H9 (cell line): Measurements from ENCODE around the gene PGLYRP4. TPM values are rescaled to one million over a fixed set of nuclear protein-coding genes. Genes with fewer than 3 reads are reported as not detected.

Experiments
- DNase-seq: peaks from one replicate; pipeline ENCODE4 v3.0.0-alpha.2; 2017
- H2AFZ ChIP-seq: one replicate; pipeline ENCODE4 v1.6.1; 2013; ENCODE audit warnings: mild to moderate bottlenecking, low read length, control low read depth, moderate library complexity
- H2AK5ac ChIP-seq: 2 replicates; pipeline ENCODE4 v1.6.1; 2013; ENCODE audit warnings: low read length, control low read depth, mixed read lengths; ENCODE audit not compliant: insufficient read length
- H2BK120ac ChIP-seq: one replicate; pipeline ENCODE4 v1.6.1; 2013; ENCODE audit warnings: low read depth, mild to moderate bottlenecking, low read length, control low read depth, inconsistent platforms; ENCODE audit not compliant: poor library complexity, severe bottlenecking
- H2BK12ac ChIP-seq: 2 replicates; pipeline ENCODE4 v1.6.1; 2013; ENCODE audit warnings: low read length, control low read depth, mixed read lengths, low read depth; ENCODE audit not compliant: insufficient read length
- H2BK15ac ChIP-seq: 2 replicates; pipeline ENCODE4 v1.6.1; 2013; ENCODE audit warnings: low read depth, low read length, control low read depth
- H2BK20ac ChIP-seq: one replicate; pipeline ENCODE4 v1.6.1; 2013; ENCODE audit warnings: low read depth, mild to moderate bottlenecking, low read length, control low read depth, inconsistent platforms; ENCODE audit not compliant: poor library complexity, severe bottlenecking
- H2BK5ac ChIP-seq: 2 replicates; pipeline ENCODE4 v1.6.1; 2013; ENCODE audit warnings: low read length, control low read depth, mixed read lengths; ENCODE audit not compliant: insufficient read length
- H3K14ac ChIP-seq: 2 replicates; pipeline ENCODE4 v1.6.1; 2013; ENCODE audit warnings: low read length, control low read depth; ENCODE audit not compliant: insufficient read depth
- H3K18ac ChIP-seq: 2 replicates; pipeline ENCODE4 v1.6.1; 2013; ENCODE audit warnings: low read depth, mild to moderate bottlenecking, mixed read lengths, low read length, control low read depth; ENCODE audit not compliant: insufficient read length
- H3K23ac ChIP-seq: 2 replicates; pipeline ENCODE4 v1.6.1; 2013; ENCODE audit warnings: low read length, control low read depth, mixed read lengths, low read depth; ENCODE audit not compliant: insufficient read length
- H3K23me2 ChIP-seq: 2 replicates; pipeline ENCODE4 v1.6.1; 2013; ENCODE audit warnings: low read depth, mild to moderate bottlenecking, mixed read lengths, low read length, control low read depth; ENCODE audit not compliant: insufficient read length, poor library complexity, severe bottlenecking
- H3K27ac ChIP-seq: 2 replicates; pipeline ENCODE4 v1.5.1; 2013; ENCODE audit warnings: low read length, control low read depth, mixed read lengths, low read depth; ENCODE audit not compliant: insufficient read length
- H3K27me3 ChIP-seq: 2 replicates; pipeline ENCODE4 v1.6.1; 2013; ENCODE audit warnings: low read length, control low read depth, inconsistent platforms; ENCODE audit not compliant: insufficient read depth
- H3K4ac ChIP-seq: 2 replicates; pipeline ENCODE4 v1.6.1; 2013; ENCODE audit warnings: low read depth, mild to moderate bottlenecking, control low read depth, inconsistent platforms, low read length, moderate library complexity
- H3K4me1 ChIP-seq: 2 replicates; pipeline ENCODE4 v1.6.1; 2013; ENCODE audit warnings: low read length, control low read depth, inconsistent platforms; ENCODE audit not compliant: insufficient read depth
- H3K4me2 ChIP-seq: 2 replicates; pipeline ENCODE4 v1.6.1; 2013; ENCODE audit warnings: low read length, control low read depth, mixed read lengths; ENCODE audit not compliant: insufficient read length, insufficient read depth
- H3K56ac ChIP-seq: 2 replicates; pipeline ENCODE4 v1.6.1; 2013; ENCODE audit warnings: low read depth, mild to moderate bottlenecking, mixed read lengths, low read length, control low read depth; ENCODE audit not compliant: insufficient read length
- H3K79me1 ChIP-seq: 2 replicates; pipeline ENCODE4 v1.6.1; 2013; ENCODE audit warnings: low read depth, mild to moderate bottlenecking, moderate library complexity, low read length, control low read depth, inconsistent platforms; ENCODE audit not compliant: insufficient read depth, poor library complexity, severe bottlenecking
- H3K79me2 ChIP-seq: 2 replicates; pipeline ENCODE4 v1.6.1; 2013; ENCODE audit warnings: low read length, control low read depth, inconsistent platforms; ENCODE audit not compliant: insufficient read depth
- H3K9ac ChIP-seq: 2 replicates; pipeline ENCODE4 v1.6.1; 2013; ENCODE audit warnings: low read length, control low read depth, mixed read lengths; ENCODE audit not compliant: insufficient read length; ENCODE audit errors: extremely low read depth
- H3K9me3 ChIP-seq: one replicate; pipeline ENCODE4 v1.6.1; 2013; ENCODE audit warnings: low read depth, low read length, inconsistent platforms; ENCODE audit not compliant: control insufficient read depth
- H3T11ph ChIP-seq: one replicate; pipeline ENCODE4 v1.6.1; 2013; ENCODE audit warnings: mild to moderate bottlenecking, low read length, control low read depth, inconsistent platforms
- H4K20me1 ChIP-seq: one replicate; pipeline ENCODE4 v1.6.1; 2013; ENCODE audit not compliant: control insufficient read depth, insufficient read length, insufficient read depth
- H4K5ac ChIP-seq: 2 replicates; pipeline ENCODE4 v1.6.1; 2013; ENCODE audit warnings: low read depth, mild to moderate bottlenecking, mixed read lengths, low read length, control low read depth; ENCODE audit not compliant: insufficient read length
- H4K8ac ChIP-seq: replicated peaks from 2 replicates; pipeline ENCODE4 v1.6.1; 2013; ENCODE audit warnings: low read length, control low read depth, mixed read lengths, low read depth; ENCODE audit not compliant: insufficient read length
- H4K91ac ChIP-seq: 2 replicates; pipeline ENCODE4 v1.6.1; 2013; ENCODE audit warnings: low read depth, mild to moderate bottlenecking, moderate library complexity, mixed read lengths, low read length, control low read depth; ENCODE audit not compliant: insufficient read length
- H3K27ac Mint-ChIP-seq, 3 experiments: 2 replicates in 2 of 3; 3 replicates in 1 of 3; pipeline ENCODE4 v1.8.0; 2020 to 2021; ENCODE audit warnings: mixed read lengths in 3 of 3, mild to moderate bottlenecking in 1 of 3, moderate library complexity in 1 of 3
- H3K27me3 Mint-ChIP-seq: 2 replicates; pipeline ENCODE4 v1.8.0; 2021; ENCODE audit warnings: low read depth, mild to moderate bottlenecking, moderate library complexity, mixed read lengths
- H3K36me3 Mint-ChIP-seq, 3 experiments: 2 replicates in 2 of 3; 3 replicates in 1 of 3; pipeline ENCODE4 v1.8.0; 2020 to 2021; ENCODE audit warnings: low read depth in 3 of 3, mixed read lengths in 3 of 3; ENCODE audit not compliant: insufficient read depth in 1 of 3
- H3K4me1 Mint-ChIP-seq, 2 experiments: 2 replicates each; pipeline ENCODE4 v1.8.0; 2020; ENCODE audit warnings: mixed read lengths in 2 of 2
- H3K4me3 Mint-ChIP-seq, 2 experiments: 2 replicates in 1 of 2; 3 replicates in 1 of 2; pipeline ENCODE4 v1.8.0; 2020 to 2021; ENCODE audit warnings: mild to moderate bottlenecking in 2 of 2, mixed read lengths in 2 of 2, moderate library complexity in 1 of 2
- H3K9me3 Mint-ChIP-seq, 2 experiments: 2 replicates in 1 of 2; 3 replicates in 1 of 2; pipeline ENCODE4 v1.8.0; 2020; ENCODE audit warnings: mild to moderate bottlenecking in 2 of 2, mixed read lengths in 2 of 2, moderate library complexity in 1 of 2
- CTCF ChIP-seq: fragments of 200-600 bp; sonication (generic); conservative IDR thresholded peaks from 3 replicates; pipeline ENCODE4 v1.8.0; 2021; ENCODE audit warnings: antibody characterized with exemption, mild to moderate bottlenecking
- WGBS: extraction: QIAGEN DNeasy Blood & Tissue Kit; methylation state at CpG from one replicate; pipeline ENCODE4 v1.1.7; 2013; ENCODE audit warnings: missing lambda C conversion rate, low lambda C conversion rate, mixed read lengths; ENCODE audit not compliant: insufficient read length; ENCODE audit errors: extremely low coverage; 5-methylcytosine and 5-hydroxymethylcytosine counted together
- total RNA-seq: library from RNA; stranded (reverse); gene quantifications from 2 replicates; pipeline ENCODE4 v1.2.1, GENCODE V29; 2021

PGLYRP4 gene
- total RNA-seq, 1 experiment from 2014 or later: not detected

GRCh38 chr1:153293480-153293775 is 55.2 kb downstream of the PGLYRP4 start:
- no peak overlapping the region for H3K18ac ChIP-seq
- H2AK5ac ChIP-seq: no peak overlapping the region
- no peak overlapping the region for H3K4me3 Mint-ChIP-seq
- no peak overlapping the region for H2BK12ac ChIP-seq
- no peak for DNase-seq
- no peak overlapping the region for H3K27ac ChIP-seq
- H2BK20ac ChIP-seq: no peak overlapping the region
- peaks cover 0 to 6% of the 10 kb centered on the region in 2 experiments; a peak in 2 of 5 replicates for H3K9me3 Mint-ChIP-seq
- H3K23me2 ChIP-seq: peaks cover 3% of the 10 kb centered on the region
- no peak overlapping the region for H4K5ac ChIP-seq
- no peak overlapping the region for H3K23ac ChIP-seq
- H3T11ph ChIP-seq: no peak overlapping the region
- H2BK15ac ChIP-seq: no peak overlapping the region; the same call in 1 of the 2 replicates
- no peak overlapping the region for H3K27ac Mint-ChIP-seq
- H2BK5ac ChIP-seq: no peak overlapping the region
- no peaks in the 10 kb centered on the region for H4K20me1 ChIP-seq
- no peaks in the 10 kb centered on the region for H3K79me2 ChIP-seq
- H3K4me2 ChIP-seq: no peak overlapping the region
- peaks cover 8% of the 10 kb centered on the region for H3K27me3 Mint-ChIP-seq
- H2AFZ ChIP-seq: no peak overlapping the region
- H4K91ac ChIP-seq: no peak overlapping the region
- no peaks in the 10 kb centered on the region for H3K27me3 ChIP-seq
- H3K56ac ChIP-seq: no peak overlapping the region
- WGBS: no CpG with 5 or more reads among the region's 7 CpGs
- no peak overlapping the region for H4K8ac ChIP-seq
- H3K79me1 ChIP-seq: no peaks in the 10 kb centered on the region
- H3K4ac ChIP-seq: no peak overlapping the region
- TF ChIP-seq CTCF: no peak
- H3K4me1 ChIP-seq: no peaks in the 10 kb centered on the region
- H2BK120ac ChIP-seq: no peak overlapping the region
- H3K9ac ChIP-seq: no peak overlapping the region
- H3K36me3 Mint-ChIP-seq: no peaks in the 10 kb centered on the region
- no peak overlapping the region for H3K14ac ChIP-seq
- peaks cover 0 to 6% of the 10 kb centered on the region in 2 experiments; a peak in 3 of 4 replicates for H3K4me1 Mint-ChIP-seq
- H3K9me3 ChIP-seq: no peaks in the 10 kb centered on the region
